ENCODE data around the gene PACRG.

The PACRG gene

DNA sequence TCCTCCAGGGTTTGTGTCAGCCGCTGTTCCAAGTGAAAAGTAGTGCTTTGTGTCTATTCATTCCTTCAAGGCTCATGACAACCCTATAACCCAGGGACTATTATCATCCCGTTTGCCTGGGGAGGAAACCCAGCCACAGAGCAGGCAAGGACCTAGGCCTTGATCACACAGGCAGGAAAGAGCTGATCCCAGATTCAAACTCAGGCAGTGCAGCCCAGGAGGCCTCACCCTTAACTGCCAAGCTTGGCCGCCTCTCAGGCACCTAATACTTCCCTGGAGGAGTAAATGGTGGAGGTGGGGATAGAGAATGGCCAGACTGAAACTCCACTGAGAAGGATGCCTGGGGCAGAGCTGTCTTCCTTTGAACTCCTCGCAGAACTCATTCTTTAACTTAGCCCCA, 471.6 kb downstream of the PACRG start:
- no peak for DNase-seq (ENCODE audit: low read depth in 3 of 3)

- no peak for DNase-seq (ENCODE audit: low read depth in 3 of 3)
Observed at GRCh38 chr6:163200289-163200688, 472.5 kb downstream of the PACRG start.

DNA sequence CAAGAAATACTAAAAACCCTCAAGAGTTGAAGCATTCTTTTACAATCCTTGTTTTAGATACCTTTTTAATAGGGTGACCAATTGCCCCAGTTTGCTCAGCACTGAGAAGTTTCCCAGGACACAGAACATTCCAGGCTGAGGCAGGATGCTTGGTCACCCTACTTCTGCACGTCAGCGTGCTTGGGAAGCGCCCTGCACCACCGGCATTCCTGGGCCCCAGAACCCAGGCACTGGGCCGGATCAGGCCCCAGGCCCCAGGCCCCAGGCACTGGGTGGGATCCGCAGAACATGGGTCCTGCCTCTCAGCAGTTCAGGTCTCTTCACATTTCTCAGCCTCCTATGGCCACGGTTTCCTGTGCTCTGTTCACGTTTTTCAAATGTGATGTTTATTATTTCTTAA, 472.9 kb downstream of the PACRG start:
- DNase-seq (ENCODE audit: low read depth in 3 of 3), result no peak

GRCh38 chr6:163201855-163202254, 474.1 kb downstream of the PACRG start:
- no peak for DNase-seq (ENCODE audit: low read depth in 3 of 3)

GRCh38 chr6:163206196-163206595, 478.4 kb downstream of the PACRG start:
- DNase-seq (ENCODE audit: low read depth in 3 of 3), result no peak

DNA sequence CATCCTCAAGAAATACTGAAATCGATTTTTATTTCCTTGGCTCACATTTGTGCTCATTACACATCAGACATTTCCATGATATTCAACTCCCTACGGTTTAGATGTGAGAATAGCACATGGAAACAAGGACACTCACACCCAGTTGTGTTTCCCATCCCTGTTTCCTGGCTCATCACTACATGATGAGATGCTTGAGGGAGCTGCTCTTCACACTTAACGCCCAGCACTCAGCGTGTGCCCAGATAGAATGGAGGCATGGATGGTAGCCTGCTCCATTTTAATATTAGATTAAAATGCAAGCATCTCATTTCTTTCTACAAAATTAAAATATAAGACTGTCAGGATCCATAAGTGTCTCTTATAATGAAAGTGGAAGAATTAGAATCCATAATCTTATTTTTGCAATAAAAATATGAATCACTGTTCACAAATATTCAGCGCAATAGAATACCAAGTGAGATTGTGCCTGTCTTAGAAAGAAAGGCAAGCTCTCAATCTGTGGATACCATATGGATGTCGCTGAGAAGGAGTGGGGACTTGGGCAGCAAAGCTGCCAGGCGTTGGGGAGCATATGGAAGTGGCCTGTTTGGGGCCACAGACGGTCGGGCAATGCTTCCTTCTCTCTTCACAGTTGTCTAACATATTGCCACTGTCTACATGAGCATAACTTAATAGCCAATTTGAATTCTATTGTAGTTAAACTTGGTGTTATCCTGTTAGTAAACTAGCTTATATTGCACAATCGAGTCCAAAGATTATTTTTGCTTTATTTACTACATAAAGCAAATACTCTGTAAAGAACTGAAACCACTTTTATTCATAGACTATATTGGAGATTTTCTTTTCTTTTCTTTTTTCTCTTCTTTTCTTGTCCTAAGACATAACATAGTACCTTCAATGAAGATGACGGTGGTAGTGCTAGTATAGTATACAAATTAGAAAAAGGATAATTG, 479.9 kb downstream of the PACRG start:
- no peak for DNase-seq (ENCODE audit: low read depth in 3 of 3)

DNA sequence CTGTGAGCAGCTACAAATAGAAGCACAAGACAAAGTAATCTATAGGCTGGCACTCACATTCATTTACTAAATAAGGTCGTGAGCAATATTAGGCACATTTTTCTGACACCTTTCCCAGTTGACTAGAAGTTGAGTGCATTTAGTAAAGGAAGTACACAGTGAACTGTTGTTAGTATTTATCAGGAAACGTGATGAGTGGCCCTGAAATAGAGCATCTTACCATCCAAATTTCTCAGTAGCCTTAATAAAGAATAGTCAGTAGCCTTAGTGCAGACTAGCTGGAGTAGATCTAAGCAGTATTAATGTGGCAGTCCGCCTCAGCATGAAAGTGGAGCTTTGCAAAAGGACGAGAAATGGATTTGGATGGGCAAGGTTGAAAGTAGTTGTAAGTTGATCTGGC, 481.2 kb downstream of the PACRG start:
- no peak for DNase-seq (ENCODE audit: low read depth in 3 of 3)

DNA sequence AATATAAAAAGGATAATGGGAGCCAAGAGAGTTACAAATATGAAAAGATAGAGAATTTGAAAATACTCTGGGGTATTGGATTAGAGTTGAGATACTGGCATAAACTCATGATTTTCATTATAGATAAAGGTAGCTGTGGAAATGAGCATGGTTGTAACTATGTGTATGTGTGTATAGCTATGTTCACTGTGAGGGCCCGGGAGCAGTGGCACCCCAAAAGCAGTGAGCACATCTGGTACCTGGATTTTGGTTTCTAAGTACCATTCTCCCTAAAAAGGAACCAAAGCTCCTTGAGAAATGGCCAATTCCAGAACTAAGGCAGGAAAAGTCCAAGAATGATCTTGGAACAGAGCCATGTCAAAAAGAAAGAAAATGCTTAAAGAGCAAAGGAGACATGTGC, 484.3 kb downstream of the PACRG start:
- no peak for DNase-seq (ENCODE audit: low read depth in 3 of 3)

GRCh38 chr6:163214259-163214658, 486.5 kb downstream of the PACRG start:
- no peak for DNase-seq (ENCODE audit: low read depth in 3 of 3)

GRCh38 chr6:163218361-163218894, 490.7 kb downstream of the PACRG start:
- DNase-seq (ENCODE audit: low read depth in 3 of 3), result no peak

DNA sequence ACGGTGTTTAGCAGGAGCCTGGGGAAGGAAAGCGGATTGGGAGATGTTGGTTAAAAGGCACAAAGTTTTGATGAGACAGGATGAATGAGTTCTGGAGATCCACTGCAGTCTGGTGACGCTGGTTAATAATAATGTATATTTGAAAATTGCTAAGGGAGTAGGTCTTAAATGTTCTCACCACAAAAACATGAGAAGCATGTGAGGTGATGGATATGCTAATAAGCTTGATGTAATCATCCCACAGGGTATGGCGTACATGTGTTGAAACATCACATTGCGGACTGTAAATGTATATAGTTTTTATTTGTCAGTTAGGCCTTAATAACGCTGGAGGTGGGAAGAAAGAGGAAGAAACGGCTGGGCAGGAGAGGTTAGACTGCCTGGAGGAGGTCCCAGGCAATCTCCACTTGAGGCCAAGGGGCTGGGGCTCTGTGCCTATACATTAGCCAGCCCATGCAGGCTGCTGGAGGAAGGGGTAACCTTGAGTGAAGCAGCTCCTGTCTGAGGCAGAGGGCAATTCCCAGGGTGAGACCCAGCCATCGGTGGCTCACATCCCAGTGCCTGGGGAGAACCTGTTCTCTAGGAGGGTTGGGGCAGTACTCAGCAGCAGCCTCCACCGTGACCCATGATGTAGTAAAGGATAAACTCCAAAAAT, 498.5 kb downstream of the PACRG start:
- DNase-seq (ENCODE audit: low read depth in 3 of 3), result no peak

DNA sequence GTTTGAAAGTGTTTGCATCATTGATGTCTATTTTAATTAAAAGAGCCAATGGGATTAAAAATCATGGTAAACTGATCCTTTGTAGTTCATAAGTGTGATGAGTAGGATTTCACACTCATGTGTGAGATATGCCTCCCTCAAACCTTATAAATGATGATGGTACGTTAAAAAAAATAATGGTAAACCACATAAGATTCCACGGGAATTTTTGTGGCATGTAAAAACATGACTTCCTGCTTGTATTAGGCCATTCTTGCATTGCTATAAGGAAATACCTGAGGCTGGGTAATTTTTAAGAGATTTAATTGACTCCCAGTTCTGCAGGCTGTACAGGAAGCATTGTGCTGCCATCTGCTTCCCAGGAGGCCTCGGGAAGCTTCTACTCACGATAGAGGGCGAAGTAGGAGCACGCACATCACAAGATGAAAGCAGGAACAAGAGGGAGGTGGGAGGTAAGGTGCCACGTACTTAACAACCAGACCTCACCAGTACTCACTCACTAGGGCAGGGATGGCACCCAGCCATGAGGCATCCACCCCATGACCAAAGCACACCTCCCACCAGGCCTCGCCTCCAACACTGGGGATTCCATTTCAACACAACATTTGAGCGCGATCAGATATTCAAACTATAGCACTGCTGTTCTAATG, 499.2 kb downstream of the PACRG start:
- DNase-seq (ENCODE audit: low read depth in 3 of 3), result no peak

- DNase-seq (ENCODE audit: low read depth in 3 of 3), result no peak
Observed at GRCh38 chr6:163228041-163228440, 500.3 kb downstream of the PACRG start.

GRCh38 chr6:163229050-163229449, 501.3 kb downstream of the PACRG start:
- DNase-seq (ENCODE audit: low read depth in 3 of 3), result no peak

DNA sequence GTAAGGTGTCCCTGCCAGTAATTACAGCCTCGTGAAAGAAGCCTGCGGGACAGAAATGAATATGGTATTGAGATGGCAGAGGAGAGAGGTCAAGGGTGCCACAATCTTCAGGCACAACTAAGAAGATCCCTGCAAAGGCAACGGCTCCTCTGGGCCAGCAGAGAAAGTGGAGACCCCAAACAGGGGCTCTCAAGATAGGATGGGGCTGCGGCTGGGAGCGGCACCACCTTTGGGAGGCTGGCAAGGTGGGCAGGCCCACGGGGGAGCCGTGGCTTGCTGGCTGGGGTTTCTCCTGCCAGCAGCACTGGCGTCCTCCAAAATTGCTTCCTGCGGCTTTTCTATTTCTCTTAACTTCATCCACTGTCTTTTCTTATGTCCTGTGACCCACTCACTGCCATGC, 503.1 kb downstream of the PACRG start:
- DNase-seq (ENCODE audit: low read depth in 3 of 3), result no peak

DNA sequence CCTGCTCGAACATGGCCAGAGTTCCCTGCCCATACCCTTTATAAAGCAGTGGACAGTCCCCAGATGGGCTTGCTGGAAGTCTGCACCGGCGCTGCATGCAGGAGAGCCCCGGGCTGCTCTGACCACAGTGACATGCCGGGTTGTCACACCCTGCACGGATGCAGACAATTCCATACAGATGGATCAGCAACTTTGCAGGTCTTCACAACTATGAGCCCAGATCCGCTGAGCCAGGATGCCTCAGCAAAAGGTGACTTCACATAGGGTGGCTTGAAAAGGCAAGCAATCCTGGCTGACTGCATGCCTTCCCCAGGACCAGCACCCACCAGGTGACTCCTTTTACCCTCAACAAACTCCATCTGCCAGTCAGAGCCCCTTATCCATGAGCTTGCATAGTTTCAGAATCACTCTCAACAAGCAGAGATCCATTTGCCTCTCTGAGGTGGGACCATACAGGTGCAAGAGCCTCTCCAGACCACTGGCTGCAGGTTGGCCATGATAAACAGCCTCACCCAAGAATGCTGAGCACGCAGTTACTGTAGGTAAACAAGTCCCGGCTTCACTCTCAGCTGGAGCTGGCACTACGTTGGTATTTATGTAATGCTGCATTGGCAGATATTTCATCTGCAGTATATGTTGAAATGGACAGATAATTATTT, 503.7 kb downstream of the PACRG start:
- DNase-seq (ENCODE audit: low read depth in 3 of 3), result no peak

- no peak for DNase-seq (ENCODE audit: low read depth in 3 of 3)
Observed at GRCh38 chr6:163232015-163232523, 504.3 kb downstream of the PACRG start.

DNA sequence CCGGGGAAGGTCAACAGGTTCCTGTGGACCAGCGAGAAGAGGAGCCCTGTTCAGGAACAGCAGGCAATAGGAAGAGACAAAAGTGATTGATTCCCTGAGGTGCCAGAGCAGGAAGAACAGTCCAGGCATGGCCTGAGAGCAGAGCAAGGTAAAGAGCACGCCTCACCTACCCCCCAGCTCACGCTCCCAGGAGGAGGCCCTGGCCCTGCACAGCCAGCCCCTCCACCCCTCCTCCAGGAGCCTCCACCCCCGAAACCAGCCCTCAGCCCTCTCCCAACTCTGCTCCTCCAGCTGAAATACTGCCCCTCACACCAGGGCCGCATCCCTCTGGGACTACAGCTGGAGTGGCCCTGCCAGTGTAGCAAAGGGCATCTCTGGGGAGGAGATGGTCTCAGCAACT, 504.9 kb downstream of the PACRG start:
- DNase-seq (ENCODE audit: low read depth in 3 of 3), result no peak

- DNase-seq (ENCODE audit: low read depth in 3 of 3), result no peak
Observed at GRCh38 chr6:163237110-163237509, 509.3 kb downstream of the PACRG start.

DNA sequence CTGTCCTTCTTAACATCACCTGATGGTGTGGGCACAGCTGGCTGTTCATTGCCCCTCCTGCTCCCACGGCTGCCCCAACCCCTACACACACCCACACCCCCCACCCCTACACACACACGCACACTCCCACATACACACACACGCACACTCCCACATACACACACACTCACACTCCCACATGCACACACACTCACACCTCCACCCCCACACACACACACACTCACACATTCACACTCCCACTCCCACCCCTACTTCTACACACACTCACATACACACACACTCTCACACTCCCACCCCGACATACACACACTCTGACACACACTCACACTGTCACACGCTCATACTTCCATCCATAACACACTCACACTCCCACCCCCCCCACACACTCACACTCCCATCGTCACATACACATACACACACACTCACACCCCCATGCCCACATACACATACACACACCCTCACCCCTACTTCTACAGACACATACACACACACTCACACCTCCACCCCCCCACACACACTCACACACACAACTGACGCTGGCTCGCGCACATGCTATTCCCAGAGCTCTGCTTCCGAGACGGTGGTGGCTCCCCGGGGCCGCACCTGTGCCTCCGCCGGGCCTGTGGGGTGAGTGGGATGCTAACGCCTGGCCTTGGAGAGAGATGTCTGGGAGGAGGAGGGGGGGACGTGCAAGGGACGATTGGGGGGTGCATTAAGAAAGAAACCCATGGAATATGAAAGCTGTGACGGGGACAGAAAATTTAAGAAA, 512.0 kb downstream of the PACRG start:
- DNase-seq (ENCODE audit: low read depth in 3 of 3), result no peak

DNA sequence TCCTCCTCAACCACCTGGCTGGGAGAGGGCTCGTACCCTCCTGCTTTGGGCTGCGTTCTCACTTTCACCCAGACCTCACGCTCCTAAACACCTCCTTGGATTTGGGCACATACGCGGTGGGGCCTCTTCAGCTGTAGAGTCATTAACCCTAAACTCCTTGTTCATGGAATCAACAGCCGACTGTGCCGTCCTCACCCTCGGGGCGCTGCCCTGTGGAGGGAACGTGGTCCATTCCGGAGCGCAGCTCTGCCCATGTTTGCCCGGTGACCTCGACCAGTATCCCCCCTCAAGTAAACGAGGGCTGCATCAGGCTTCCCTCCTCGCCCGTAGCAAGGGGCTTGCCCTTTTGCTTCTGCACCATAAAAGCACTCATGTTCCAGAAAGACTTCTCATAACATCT, 512.8 kb downstream of the PACRG start:
- no peak for DNase-seq (ENCODE audit: low read depth in 3 of 3)

Data from stimulated activated CD4-positive, alpha-beta T cell treated with anti-CD3 and anti-CD28 coated beads, TNF-alpha, amount 100 ng/mL, for 4 hours (primary cell).